ENCODE results near the gene CDK16.

Gene CDK16

DNA sequence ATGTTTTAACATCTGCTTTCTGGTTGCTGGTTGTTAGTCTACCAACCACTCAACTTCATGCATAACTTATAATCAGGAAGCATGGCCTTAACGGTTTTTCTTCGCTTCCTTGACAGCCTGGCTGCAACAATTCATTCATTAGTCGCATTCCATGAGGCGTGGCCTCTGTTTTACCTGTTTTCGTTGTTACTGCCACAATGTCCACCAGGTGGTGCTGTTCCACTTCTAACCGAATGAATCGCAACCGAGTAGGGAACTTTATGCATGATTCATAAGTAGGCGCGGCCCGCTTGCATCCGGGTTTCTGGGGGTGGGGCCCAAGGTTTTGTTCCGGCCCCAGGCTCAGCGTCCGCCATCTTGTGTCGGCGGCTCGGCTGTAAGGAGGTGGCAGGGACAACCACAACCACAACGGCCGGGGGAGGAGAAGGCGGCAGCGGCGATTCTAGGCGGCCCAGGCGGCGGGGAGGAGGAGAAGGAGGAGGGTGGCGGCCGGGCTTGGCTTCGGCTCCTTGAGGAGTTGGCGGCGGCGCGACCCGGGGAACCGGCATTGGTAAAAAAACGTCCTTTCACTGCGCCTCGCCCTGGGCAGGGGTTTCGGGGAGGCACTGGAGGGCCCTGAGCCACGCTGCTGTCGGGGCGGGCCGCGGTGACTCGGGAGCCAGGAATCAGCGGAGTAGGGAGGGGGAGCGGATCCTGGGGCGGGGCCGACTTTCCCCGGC is 24.8 kb upstream of the CDK16 start, which contains the start of gene UBA1:
Gene UBA1 (plus strand): TSS at position 355 of the 719 bp plus-strand sequence. CDS start 4,974 bp downstream, outside the sequence.
- peaks cover 30% of the 10 kb centered on the region for H3K4me1 Mint-ChIP-seq
- H3K27ac Mint-ChIP-seq: peak within 1 kb of the TSS; percentile 95
- H3K4me3 Mint-ChIP-seq: peak within 1 kb of the TSS; percentile 95
- no peaks in the 10 kb centered on the region for H3K27me3 Mint-ChIP-seq
- DNase-seq (ENCODE audit: low spot score in 2 of 2): peak; percentile 85 to 96
- ATAC-seq (ENCODE audit: low read depth): peak; percentile 74
- no peaks in the 10 kb centered on the region for H3K9me3 Mint-ChIP-seq
- peaks cover 7% of the 10 kb centered on the region for H3K36me3 Mint-ChIP-seq

DNA sequence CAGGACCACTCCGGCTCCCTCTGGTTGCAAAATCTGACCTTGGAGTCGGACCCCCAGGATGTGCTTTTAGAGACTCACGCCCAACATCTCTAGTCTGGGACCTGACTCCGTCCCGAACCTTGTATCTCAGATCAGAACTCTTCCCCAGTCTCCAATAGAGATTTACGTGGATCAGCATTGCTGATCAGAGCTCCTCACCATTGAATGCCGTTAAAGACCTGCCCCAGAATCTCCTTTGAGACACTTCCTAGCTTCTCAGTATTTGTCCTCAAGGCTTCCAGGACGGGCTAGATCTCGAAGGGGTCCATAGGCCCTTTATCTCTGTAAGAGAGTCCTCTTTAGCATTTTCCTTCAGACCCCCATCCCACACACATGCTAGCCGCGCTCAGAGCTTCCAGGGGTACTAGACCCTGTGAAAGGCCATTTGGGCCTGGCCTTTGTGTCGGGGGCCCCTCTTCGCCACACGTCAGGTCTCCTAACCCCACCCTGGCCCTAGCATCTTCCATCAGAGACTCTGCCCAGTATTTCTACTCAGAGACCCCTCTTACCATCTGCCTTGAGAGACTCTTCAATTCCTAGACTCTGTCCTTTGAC is 24.2 kb upstream of the CDK16 start:
- Mint-ChIP-seq H3K27ac (peak overlapping the region; percentile 95), H3K4me1 (peaks cover 30% of the 10 kb centered on the region), H3K27me3 (no peaks in the 10 kb centered on the region), H3K4me3 (peak overlapping the region; percentile 95), H3K36me3 (peaks cover 11% of the 10 kb centered on the region), H3K9me3 (no peaks in the 10 kb centered on the region)
- no peak for DNase-seq (ENCODE audit: low spot score in 2 of 2)
- ATAC-seq (ENCODE audit: low read depth): no peak

DNA sequence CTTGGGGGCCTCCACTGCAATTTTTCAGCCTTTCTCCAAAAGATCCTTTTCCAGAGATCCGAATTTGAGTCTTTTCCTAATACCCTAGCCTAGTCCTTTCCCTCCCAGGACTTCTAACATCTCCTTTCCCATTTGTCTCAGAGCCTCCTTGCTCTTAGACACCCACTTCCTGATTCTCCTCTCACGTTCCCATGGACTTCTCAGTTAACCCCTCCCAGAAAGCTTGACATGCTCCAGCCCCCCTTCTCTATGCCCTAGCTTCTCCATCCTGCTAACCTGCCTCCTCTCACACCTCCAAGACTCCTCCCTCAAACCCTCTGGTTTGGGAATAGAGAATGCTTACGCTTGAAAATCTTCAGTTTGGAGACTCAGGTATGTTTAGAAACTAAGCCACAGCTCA is 22.4 kb upstream of the CDK16 start:
- H3K4me1 Mint-ChIP-seq: peaks cover 27% of the 10 kb centered on the region
- no peak for ATAC-seq (ENCODE audit: low read depth)
- H3K4me3 Mint-ChIP-seq: peak overlapping the region; percentile 95
- H3K27me3 Mint-ChIP-seq: no peaks in the 10 kb centered on the region
- H3K36me3 Mint-ChIP-seq: peaks cover 11% of the 10 kb centered on the region
- DNase-seq (ENCODE audit: low spot score in 2 of 2): no peak
- peak overlapping the region; percentile 29 for H3K27ac Mint-ChIP-seq
- no peaks in the 10 kb centered on the region for H3K9me3 Mint-ChIP-seq

DNA sequence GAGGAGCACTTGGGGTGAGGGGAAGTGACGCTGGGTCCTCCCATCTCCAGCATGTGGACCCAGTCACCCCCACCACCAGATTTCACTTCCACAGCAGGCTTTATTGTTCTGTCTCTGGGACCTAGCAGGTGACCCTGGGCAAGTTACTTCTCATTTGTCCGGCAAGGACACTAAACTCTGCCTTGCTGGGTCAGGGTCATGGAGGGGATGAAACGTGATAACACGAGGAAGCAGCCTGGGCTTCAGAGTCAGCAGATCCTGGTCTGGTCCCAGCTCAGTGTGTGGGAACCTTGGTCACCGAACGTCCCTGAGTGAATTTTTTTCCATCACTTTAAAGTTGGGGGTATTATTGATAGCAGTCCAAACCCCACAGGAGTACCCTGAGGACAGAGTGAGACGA is 21.0 kb upstream of the CDK16 start:
- Mint-ChIP-seq H3K27me3 (no peaks in the 10 kb centered on the region), H3K36me3 (peaks cover 16% of the 10 kb centered on the region), H3K4me3 (no peak overlapping the region), H3K27ac (peak overlapping the region; percentile 47), H3K9me3 (no peaks in the 10 kb centered on the region), H3K4me1 (peaks cover 27% of the 10 kb centered on the region)
- DNase-seq (ENCODE audit: low spot score in 2 of 2) (no peak), ATAC-seq (ENCODE audit: low read depth) (no peak)

DNA sequence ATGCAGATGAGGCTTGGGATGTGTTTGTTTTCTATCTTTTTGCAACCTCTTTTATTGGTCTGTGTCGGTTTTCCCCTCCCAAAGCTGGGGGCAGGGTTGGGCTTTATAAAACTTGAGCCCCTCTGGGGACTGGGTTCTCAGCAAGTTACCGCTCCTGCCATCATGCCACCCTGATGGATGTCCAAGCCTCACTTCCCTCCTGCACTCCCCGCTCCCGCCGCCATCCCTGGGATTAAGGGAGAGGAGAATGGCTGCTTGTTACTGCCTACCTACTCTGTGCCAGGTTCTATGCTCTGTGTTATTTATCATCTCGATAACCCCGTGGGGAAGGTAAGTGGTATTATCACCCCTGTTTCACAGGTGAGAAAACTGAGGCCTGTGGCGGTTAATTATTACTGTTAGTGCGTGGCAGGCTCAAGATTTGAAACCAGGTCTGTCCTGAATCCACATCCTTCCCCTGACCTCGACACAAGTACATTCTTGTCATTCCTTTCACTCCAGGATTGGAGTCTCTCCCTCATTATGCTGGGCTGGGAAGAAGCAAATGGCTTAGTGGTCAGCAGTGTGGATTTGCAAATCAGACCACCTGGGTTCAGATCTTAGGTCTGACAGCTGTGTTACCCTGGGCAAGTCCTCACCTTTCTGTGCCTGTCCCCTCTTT is 20.3 kb upstream of the CDK16 start:
- H3K4me1 Mint-ChIP-seq: peaks cover 27% of the 10 kb centered on the region
- H3K27ac Mint-ChIP-seq: no peak overlapping the region
- H3K27me3 Mint-ChIP-seq: no peaks in the 10 kb centered on the region
- ATAC-seq (ENCODE audit: low read depth): no peak
- H3K4me3 Mint-ChIP-seq: no peak overlapping the region
- peaks cover 16% of the 10 kb centered on the region for H3K36me3 Mint-ChIP-seq
- DNase-seq (ENCODE audit: low spot score in 2 of 2): no peak
- no peaks in the 10 kb centered on the region for H3K9me3 Mint-ChIP-seq

DNA sequence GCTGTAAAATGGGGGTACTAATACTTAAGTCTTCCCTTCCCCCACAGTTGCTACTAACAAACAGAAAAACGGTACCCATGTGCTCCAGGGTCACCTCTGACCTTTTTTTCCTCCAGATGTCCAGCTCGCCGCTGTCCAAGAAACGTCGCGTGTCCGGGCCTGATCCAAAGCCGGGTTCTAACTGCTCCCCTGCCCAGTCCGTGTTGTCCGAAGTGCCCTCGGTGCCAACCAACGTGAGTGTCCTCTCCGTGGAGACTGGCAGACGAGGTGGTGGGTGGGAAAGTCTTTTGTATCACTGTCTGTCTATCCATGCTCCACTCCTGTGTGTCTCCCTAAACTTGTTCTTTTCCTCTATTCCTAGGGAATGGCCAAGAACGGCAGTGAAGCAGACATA is 19.8 kb upstream of the CDK16 start:
- peaks cover 27% of the 10 kb centered on the region for H3K4me1 Mint-ChIP-seq
- no peak overlapping the region for H3K4me3 Mint-ChIP-seq
- DNase-seq (ENCODE audit: low spot score in 2 of 2) (no peak), ATAC-seq (ENCODE audit: low read depth) (no peak)
- no peaks in the 10 kb centered on the region for H3K27me3 Mint-ChIP-seq
- peaks cover 18% of the 10 kb centered on the region for H3K36me3 Mint-ChIP-seq
- H3K27ac Mint-ChIP-seq: no peak overlapping the region
- H3K9me3 Mint-ChIP-seq: no peaks in the 10 kb centered on the region

DNA sequence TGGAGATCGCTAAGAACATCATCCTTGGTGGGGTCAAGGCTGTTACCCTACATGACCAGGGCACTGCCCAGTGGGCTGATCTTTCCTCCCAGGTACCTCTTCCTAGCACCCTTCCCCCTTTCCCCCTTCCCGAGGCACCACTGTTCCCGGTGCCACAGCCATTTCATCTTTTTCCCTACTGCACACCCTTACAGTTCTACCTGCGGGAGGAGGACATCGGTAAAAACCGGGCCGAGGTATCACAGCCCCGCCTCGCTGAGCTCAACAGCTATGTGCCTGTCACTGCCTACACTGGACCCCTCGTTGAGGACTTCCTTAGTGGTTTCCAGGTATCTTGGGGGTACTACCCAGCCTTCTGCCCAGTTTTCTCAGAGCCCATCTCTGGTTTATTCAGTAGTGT is 19.2 kb upstream of the CDK16 start:
- Mint-ChIP-seq H3K36me3 (peaks cover 19% of the 10 kb centered on the region), H3K27me3 (no peaks in the 10 kb centered on the region), H3K4me3 (no peak overlapping the region), H3K27ac (no peak overlapping the region), H3K9me3 (no peaks in the 10 kb centered on the region), H3K4me1 (peaks cover 27% of the 10 kb centered on the region)
- DNase-seq (ENCODE audit: low spot score in 2 of 2): no peak
- no peak for ATAC-seq (ENCODE audit: low read depth)

DNA sequence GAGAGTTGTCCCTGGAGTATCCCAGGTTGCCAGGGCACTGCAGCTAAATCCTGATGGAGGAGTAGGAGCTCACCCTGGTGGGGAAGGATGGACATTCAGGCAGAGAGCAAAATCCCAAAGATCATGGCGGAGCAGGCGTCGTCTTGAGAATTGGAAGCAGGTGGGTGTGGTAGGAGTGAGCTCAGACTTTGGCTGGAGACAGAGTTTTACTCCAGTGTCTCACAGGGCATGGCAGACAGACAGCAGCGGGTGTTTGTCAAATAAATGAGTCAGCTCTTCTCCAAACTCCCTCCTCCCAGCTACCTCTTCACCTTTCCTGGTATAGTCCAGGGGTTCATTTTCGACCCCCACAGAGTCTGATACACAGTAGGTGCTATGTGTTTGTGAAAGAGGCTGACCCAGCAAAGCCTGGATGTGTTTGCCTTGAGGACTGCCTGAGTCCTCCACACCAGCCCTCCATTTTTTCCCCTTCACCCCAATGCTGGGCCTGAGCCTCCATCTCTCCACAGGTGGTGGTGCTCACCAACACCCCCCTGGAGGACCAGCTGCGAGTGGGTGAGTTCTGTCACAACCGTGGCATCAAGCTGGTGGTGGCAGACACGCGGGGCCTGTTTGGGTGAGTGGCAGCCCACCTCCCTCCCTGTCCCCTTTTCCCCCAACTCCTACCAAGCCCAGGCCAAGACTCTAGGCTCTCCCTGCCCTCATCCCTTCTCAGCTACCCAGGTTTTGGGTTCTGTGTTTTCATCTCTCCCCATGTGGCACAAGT is 17.9 kb upstream of the CDK16 start:
- H3K4me3 Mint-ChIP-seq: no peak overlapping the region
- no peaks in the 10 kb centered on the region for H3K9me3 Mint-ChIP-seq
- peaks cover 18% of the 10 kb centered on the region for H3K4me1 Mint-ChIP-seq
- H3K27me3 Mint-ChIP-seq: no peaks in the 10 kb centered on the region
- H3K36me3 Mint-ChIP-seq: peaks cover 23% of the 10 kb centered on the region
- ATAC-seq (ENCODE audit: low read depth) (no peak), DNase-seq (ENCODE audit: low spot score in 2 of 2) (no peak)
- no peak overlapping the region for H3K27ac Mint-ChIP-seq

DNA sequence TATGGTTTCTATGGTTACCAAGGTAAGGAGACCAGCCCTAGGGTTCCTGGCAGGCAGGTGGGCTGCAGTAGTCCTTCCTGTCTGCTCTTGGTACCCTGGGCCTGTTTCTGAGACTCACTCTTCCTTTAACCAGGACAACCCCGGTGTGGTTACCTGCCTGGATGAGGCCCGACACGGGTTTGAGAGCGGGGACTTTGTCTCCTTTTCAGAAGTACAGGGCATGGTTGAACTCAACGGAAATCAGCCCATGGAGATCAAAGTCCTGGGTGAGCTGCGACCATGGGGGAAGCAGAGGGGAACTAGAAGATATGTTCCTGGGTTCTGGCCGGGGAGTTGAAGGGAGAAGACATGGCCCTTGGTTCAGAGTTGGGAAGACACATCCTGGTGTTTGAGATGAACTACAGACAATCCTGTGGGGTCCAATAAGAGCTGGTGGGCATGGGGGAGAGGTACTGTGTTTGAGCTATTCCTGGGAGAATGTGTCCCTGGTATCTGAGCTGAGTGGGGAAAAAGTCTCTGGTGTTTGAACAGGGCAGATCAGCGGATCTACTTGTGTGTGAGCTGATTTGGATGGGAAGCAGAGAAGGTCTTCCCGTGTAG is 17.0 kb upstream of the CDK16 start:
- ATAC-seq (ENCODE audit: low read depth) (no peak), DNase-seq (ENCODE audit: low spot score in 2 of 2) (no peak)
- Mint-ChIP-seq H3K27ac (no peak overlapping the region), H3K4me3 (no peak overlapping the region), H3K4me1 (peaks cover 10% of the 10 kb centered on the region), H3K27me3 (no peaks in the 10 kb centered on the region), H3K36me3 (peaks cover 18% of the 10 kb centered on the region), H3K9me3 (no peaks in the 10 kb centered on the region)

DNA sequence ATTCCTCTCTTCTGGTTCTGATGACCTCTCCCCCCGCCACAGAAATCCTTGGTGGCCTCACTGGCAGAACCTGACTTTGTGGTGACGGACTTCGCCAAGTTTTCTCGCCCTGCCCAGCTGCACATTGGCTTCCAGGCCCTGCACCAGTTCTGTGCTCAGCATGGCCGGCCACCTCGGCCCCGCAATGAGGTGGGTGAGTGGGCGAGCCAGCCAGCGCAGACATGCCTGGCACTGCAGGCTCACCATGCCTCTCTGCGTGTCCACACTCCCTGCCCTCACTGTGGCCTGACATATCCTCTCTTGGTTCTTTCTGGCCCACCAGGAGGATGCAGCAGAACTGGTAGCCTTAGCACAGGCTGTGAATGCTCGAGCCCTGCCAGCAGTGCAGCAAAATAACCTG is 16.2 kb upstream of the CDK16 start:
- H3K9me3 Mint-ChIP-seq: no peaks in the 10 kb centered on the region
- no peak overlapping the region for H3K4me3 Mint-ChIP-seq
- H3K4me1 Mint-ChIP-seq: peaks cover 2% of the 10 kb centered on the region
- peaks cover 18% of the 10 kb centered on the region for H3K36me3 Mint-ChIP-seq
- DNase-seq (ENCODE audit: low spot score in 2 of 2) (no peak), ATAC-seq (ENCODE audit: low read depth) (no peak)
- no peak overlapping the region for H3K27ac Mint-ChIP-seq
- no peaks in the 10 kb centered on the region for H3K27me3 Mint-ChIP-seq

DNA sequence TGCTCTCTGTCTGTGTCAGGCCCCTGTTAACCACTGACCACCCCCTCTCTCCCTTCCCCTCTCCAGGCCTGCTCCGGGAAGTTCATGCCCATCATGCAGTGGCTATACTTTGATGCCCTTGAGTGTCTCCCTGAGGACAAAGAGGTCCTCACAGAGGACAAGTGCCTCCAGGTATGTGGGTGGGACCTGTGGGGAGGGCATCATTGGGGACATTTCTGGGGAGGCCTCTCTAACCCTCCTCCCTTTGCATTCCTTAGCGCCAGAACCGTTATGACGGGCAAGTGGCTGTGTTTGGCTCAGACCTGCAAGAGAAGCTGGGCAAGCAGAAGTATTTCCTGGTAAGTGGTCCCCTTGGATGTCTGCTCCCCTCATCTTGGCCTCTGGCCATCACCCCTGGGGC is 15.6 kb upstream of the CDK16 start:
- Mint-ChIP-seq H3K9me3 (no peaks in the 10 kb centered on the region), H3K36me3 (peaks cover 18% of the 10 kb centered on the region), H3K4me3 (no peak overlapping the region), H3K27me3 (no peaks in the 10 kb centered on the region), H3K4me1 (no peaks in the 10 kb centered on the region), H3K27ac (no peak overlapping the region)
- DNase-seq (ENCODE audit: low spot score in 2 of 2) (no peak), ATAC-seq (ENCODE audit: low read depth) (no peak)

DNA sequence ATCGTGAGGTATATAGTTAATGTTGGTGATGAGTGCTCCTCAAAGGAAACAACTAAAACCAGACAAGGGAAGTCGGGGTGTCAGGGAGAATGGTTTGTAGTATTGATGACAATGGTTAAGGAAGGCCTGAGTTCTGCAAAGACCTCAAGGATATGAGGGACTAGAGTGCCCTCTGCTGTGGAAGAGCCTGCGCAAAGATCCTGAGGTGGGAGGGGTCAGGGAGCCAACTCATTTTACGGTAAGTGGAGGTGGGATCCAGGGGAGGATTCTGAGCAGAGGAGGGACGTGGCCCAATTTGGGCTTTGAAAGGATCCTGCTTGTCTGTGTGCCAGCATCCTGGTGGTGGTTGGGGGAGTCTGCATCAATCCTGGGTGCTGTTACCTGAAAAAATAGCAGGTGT is 13.5 kb upstream of the CDK16 start:
- DNase-seq (ENCODE audit: low spot score in 2 of 2): no peak
- Mint-ChIP-seq H3K27ac (no peak overlapping the region), H3K27me3 (no peaks in the 10 kb centered on the region), H3K4me3 (no peak overlapping the region), H3K9me3 (no peaks in the 10 kb centered on the region), H3K36me3 (peaks cover 14% of the 10 kb centered on the region), H3K4me1 (no peaks in the 10 kb centered on the region)
- no peak for ATAC-seq (ENCODE audit: low read depth)

DNA sequence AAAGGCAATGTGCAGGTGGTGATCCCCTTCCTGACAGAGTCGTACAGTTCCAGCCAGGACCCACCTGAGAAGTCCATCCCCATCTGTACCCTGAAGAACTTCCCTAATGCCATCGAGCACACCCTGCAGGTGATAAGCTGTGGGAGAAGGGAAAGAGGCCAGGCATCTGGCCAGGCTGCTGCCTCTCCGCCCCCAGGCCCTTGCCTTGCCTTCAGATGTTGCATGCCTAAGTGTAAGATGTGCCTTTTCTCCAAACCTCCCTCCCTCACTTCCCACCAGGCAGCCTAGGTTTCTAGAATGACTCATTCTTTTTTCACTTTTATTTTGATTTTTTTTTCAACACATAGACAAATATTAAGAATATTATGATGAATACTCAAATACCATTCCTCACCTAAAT is 12.2 kb upstream of the CDK16 start:
- Mint-ChIP-seq H3K4me3 (no peak overlapping the region), H3K27me3 (no peaks in the 10 kb centered on the region), H3K36me3 (peaks cover 14% of the 10 kb centered on the region), H3K9me3 (no peaks in the 10 kb centered on the region), H3K27ac (no peak overlapping the region), H3K4me1 (peaks cover under 1% of the 10 kb centered on the region)
- ATAC-seq (ENCODE audit: low read depth): no peak
- no peak for DNase-seq (ENCODE audit: low spot score in 2 of 2)

DNA sequence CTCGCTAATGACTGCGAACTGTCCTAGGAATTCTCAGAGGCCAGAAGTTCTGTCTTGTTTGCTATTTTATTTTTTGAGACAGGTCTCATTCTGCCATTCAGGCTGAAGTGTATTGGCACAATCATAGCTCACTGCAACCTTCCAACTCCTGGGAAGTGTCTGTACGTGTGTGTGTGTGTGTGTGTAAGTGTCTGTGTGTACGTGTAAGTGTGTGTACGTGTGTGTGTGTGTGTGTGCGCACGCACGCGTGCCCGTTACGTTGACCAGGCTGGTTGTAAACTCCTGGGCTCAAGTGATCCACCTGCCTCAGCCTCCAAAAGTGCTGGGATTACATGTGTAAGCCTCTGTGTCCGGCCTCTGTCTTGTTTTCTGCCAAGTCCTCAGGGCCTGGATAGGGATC is 10.4 kb upstream of the CDK16 start:
- H3K27ac Mint-ChIP-seq: no peak overlapping the region
- H3K36me3 Mint-ChIP-seq: peaks cover 21% of the 10 kb centered on the region
- H3K9me3 Mint-ChIP-seq: no peaks in the 10 kb centered on the region
- peaks cover 10% of the 10 kb centered on the region for H3K4me1 Mint-ChIP-seq
- no peak overlapping the region for H3K4me3 Mint-ChIP-seq
- DNase-seq (ENCODE audit: low spot score in 2 of 2): no peak
- ATAC-seq (ENCODE audit: low read depth): no peak
- no peaks in the 10 kb centered on the region for H3K27me3 Mint-ChIP-seq
